Osteocyte (in vitro differentiated cells): ENCODE results near the gene SRA1. TPM values are rescaled to one million over a fixed set of nuclear protein-coding genes. Genes with fewer than 3 reads are reported as not detected.
"Not testable (repeated sequence)": the region's sequence is repeated elsewhere in the genome, so short reads cannot be mapped to it uniquely, and the experiment has no call there.

ENCODE experiments used
- DNase-seq: peaks from one replicate; pipeline ENCODE4 v3.0.0; 2021; ENCODE audit warnings: mixed read lengths; ENCODE audit not compliant: unreplicated experiment; ENCODE audit errors: extremely low spot score
- H3K27ac Mint-ChIP-seq: one replicate; pipeline ENCODE4 v1.8.0; 2021; ENCODE audit warnings: mild to moderate bottlenecking, mixed read lengths; ENCODE audit not compliant: unreplicated experiment
- H3K27me3 Mint-ChIP-seq: one replicate; pipeline ENCODE4 v1.8.0; 2021; ENCODE audit warnings: mixed read lengths; ENCODE audit not compliant: unreplicated experiment
- H3K36me3 Mint-ChIP-seq: one replicate; pipeline ENCODE4 v1.8.0; 2021; ENCODE audit warnings: mixed read lengths; ENCODE audit not compliant: unreplicated experiment
- H3K4me1 Mint-ChIP-seq: one replicate; pipeline ENCODE4 v1.8.0; 2021; ENCODE audit warnings: mixed read lengths; ENCODE audit not compliant: unreplicated experiment
- H3K4me3 Mint-ChIP-seq: one replicate; pipeline ENCODE4 v1.8.0; 2021; ENCODE audit warnings: mild to moderate bottlenecking, moderate library complexity, mixed read lengths; ENCODE audit not compliant: unreplicated experiment
- H3K9me3 Mint-ChIP-seq: one replicate; pipeline ENCODE4 v1.8.0; 2021; ENCODE audit warnings: mixed read lengths; ENCODE audit not compliant: unreplicated experiment
- CTCF ChIP-seq: fragments of 200-600 bp; sonication (generic); IDR thresholded peaks from 2 replicates; pipeline ENCODE4 v1.5.0; 2021; ENCODE audit warnings: antibody characterized with exemption, mild to moderate bottlenecking, moderate library complexity
- total RNA-seq: library from RNA; stranded (reverse); gene quantifications from 2 replicates; pipeline ENCODE4 v1.2.1, GENCODE V29; 2021

Gene SRA1
- total RNA-seq, 1 donor from 2014 or later = 41.9 TPM

GRCh38 chr5:140594169-140594568 is 36.9 kb upstream of the SRA1 start:
- no peaks in the 10 kb centered on the region for H3K36me3 Mint-ChIP-seq
- TF ChIP-seq CTCF = no peak
- no peak for DNase-seq
- H3K9me3 Mint-ChIP-seq = no peaks in the 10 kb centered on the region
- peaks cover 2% of the 10 kb centered on the region for H3K4me1 Mint-ChIP-seq
- peaks cover 21% of the 10 kb centered on the region for H3K27me3 Mint-ChIP-seq
- H3K4me3 Mint-ChIP-seq = no peak overlapping the region
- no peak overlapping the region for H3K27ac Mint-ChIP-seq

GRCh38 chr5:140593070-140593469 is 35.8 kb upstream of the SRA1 start:
- DNase-seq, H3K9me3 Mint-ChIP-seq, H3K4me1 Mint-ChIP-seq, H3K4me3 Mint-ChIP-seq, H3K36me3 Mint-ChIP-seq, H3K27ac Mint-ChIP-seq: not testable (repeated sequence)
- peaks cover 17% of the 10 kb centered on the region for H3K27me3 Mint-ChIP-seq

- H3K27me3 Mint-ChIP-seq = peaks cover 20% of the 10 kb centered on the region
- H3K9me3 Mint-ChIP-seq = no peaks in the 10 kb centered on the region
- no peak overlapping the region for H3K27ac Mint-ChIP-seq
- peaks cover 12% of the 10 kb centered on the region for H3K4me1 Mint-ChIP-seq
- DNase-seq = no peak
- no peak for TF ChIP-seq CTCF
- no peaks in the 10 kb centered on the region for H3K36me3 Mint-ChIP-seq
- H3K4me3 Mint-ChIP-seq = no peak overlapping the region
Measured at GRCh38 chr5:140591747-140592372, 34.6 kb upstream of the SRA1 start.

GRCh38 chr5:140590861-140591260 is 33.6 kb upstream of the SRA1 start:
- no peak for TF ChIP-seq CTCF
- no peak overlapping the region for H3K27ac Mint-ChIP-seq

GRCh38 chr5:140588311-140589070 is 31.2 kb upstream of the SRA1 start:
- Mint-ChIP-seq H3K9me3 (peaks cover 6% of the 10 kb centered on the region), H3K4me3 (no peak overlapping the region), H3K4me1 (peaks cover 12% of the 10 kb centered on the region), H3K36me3 (no peaks in the 10 kb centered on the region), H3K27me3 (peaks cover 19% of the 10 kb centered on the region), H3K27ac (no peak overlapping the region)
- DNase-seq = no peak
- no peak for TF ChIP-seq CTCF

More at GRCh38 chr5:140590861-140591260, 33.6 kb upstream of the SRA1 start:
- Mint-ChIP-seq H3K36me3 (no peaks in the 10 kb centered on the region), H3K9me3 (no peaks in the 10 kb centered on the region), H3K4me3 (no peak overlapping the region), H3K4me1 (peaks cover 12% of the 10 kb centered on the region), H3K27me3 (peaks cover 27% of the 10 kb centered on the region)
- DNase-seq = no peak
